Activated T-helper 1 cell treated with anti-CD3 and anti-CD28 coated beads, Interleukin-12 subunit alpha, Interleukin-12 subunit beta, Interleukin-2, Interleukin-4 antibody, amounts not matched to agents 30 ng/mL and 10 ng/mL and 1 ng/mL, durations not matched to agents 14 hours and 24 hours and 36 hours (primary cell): ENCODE results near the gene CCDC33. TPM values are rescaled to one million over a fixed set of nuclear protein-coding genes. Genes with fewer than 3 reads are reported as not detected.

Experiments used
- DNase-seq: peaks from one replicate; pipeline ENCODE4 v3.0.0; 2021; ENCODE audit warnings: low spot score
- H3K27ac Mint-ChIP-seq: one replicate; pipeline ENCODE4 v1.8.0; 2021; ENCODE audit warnings: mild to moderate bottlenecking, mixed read lengths
- H3K27me3 Mint-ChIP-seq: one replicate; pipeline ENCODE4 v1.8.0; 2022; ENCODE audit warnings: mild to moderate bottlenecking, moderate library complexity, mixed read lengths; ENCODE audit not compliant: insufficient read depth
- H3K36me3 Mint-ChIP-seq: one replicate; pipeline ENCODE4 v1.8.0; 2021; ENCODE audit warnings: low read depth, mixed read lengths
- H3K4me1 Mint-ChIP-seq: one replicate; pipeline ENCODE4 v1.8.0; 2021; ENCODE audit warnings: low read depth, mixed read lengths
- H3K4me3 Mint-ChIP-seq: one replicate; pipeline ENCODE4 v1.8.0; 2021; ENCODE audit warnings: mild to moderate bottlenecking, moderate library complexity, mixed read lengths
- H3K9me3 Mint-ChIP-seq: one replicate; pipeline ENCODE4 v1.8.0; 2021; ENCODE audit warnings: mixed read lengths
- intact Hi-C: fragments of 100-400 bp; cut with micrococcal nuclease; formaldehyde crosslinking; loops from one replicate; pipeline ENCODE4 v1.15.1; 2024
- total RNA-seq: library from RNA; stranded (reverse); gene quantifications from 2 replicates; pipeline ENCODE4 v1.2.3, GENCODE V29; 2022

The CCDC33 gene
- total RNA-seq, 1 donor from 2014 or later, result not detected

- intact Hi-C loops, result no loop called here
- Mint-ChIP-seq H3K27me3 (no peaks in the 10 kb centered on the region), H3K9me3 (no peaks in the 10 kb centered on the region), H3K4me1 (no peaks in the 10 kb centered on the region), H3K36me3 (no peaks in the 10 kb centered on the region), H3K4me3 (no peak overlapping the region), H3K27ac (no peak overlapping the region)
- DNase-seq, result no peak
These were observed 101.6 kb downstream of the CCDC33 start for GRCh38 chr15:74337607-74338211.

GRCh38 chr15:74338676-74339075 lies 102.5 kb downstream of the CCDC33 start:
- no peak overlapping the region for H3K4me3 Mint-ChIP-seq
- intact Hi-C loops, result no loop called here

GRCh38 chr15:74339371-74339770 lies 103.2 kb downstream of the CCDC33 start:
- Mint-ChIP-seq H3K4me1 (no peaks in the 10 kb centered on the region), H3K27me3 (no peaks in the 10 kb centered on the region), H3K36me3 (no peaks in the 10 kb centered on the region), H3K4me3 (no peak overlapping the region), H3K9me3 (no peaks in the 10 kb centered on the region), H3K27ac (no peak overlapping the region)
- intact Hi-C loops, result no loop called here
- DNase-seq, result no peak

More at GRCh38 chr15:74338676-74339075, 102.5 kb downstream of the CCDC33 start:
- H3K27ac Mint-ChIP-seq, result no peak overlapping the region
- no peaks in the 10 kb centered on the region for H3K9me3 Mint-ChIP-seq
- H3K4me1 Mint-ChIP-seq, result no peaks in the 10 kb centered on the region
- DNase-seq, result no peak
- H3K27me3 Mint-ChIP-seq, result no peaks in the 10 kb centered on the region
- no peaks in the 10 kb centered on the region for H3K36me3 Mint-ChIP-seq

GRCh38 chr15:74340150-74340549 lies 104.0 kb downstream of the CCDC33 start:
- intact Hi-C loops, result no loop called here
- H3K4me1 Mint-ChIP-seq, result no peaks in the 10 kb centered on the region

GRCh38 chr15:74343127-74343796 lies 107.1 kb downstream of the CCDC33 start:
- intact Hi-C loops, result no loop called here
- no peak overlapping the region for H3K27ac Mint-ChIP-seq
- no peak for DNase-seq

More at GRCh38 chr15:74340150-74340549, 104.0 kb downstream of the CCDC33 start:
- Mint-ChIP-seq H3K27ac (no peak overlapping the region), H3K36me3 (no peaks in the 10 kb centered on the region), H3K27me3 (no peaks in the 10 kb centered on the region), H3K4me3 (no peak overlapping the region), H3K9me3 (no peaks in the 10 kb centered on the region)
- no peak for DNase-seq

GRCh38 chr15:74343797-74344127 lies 107.6 kb downstream of the CCDC33 start:
- Mint-ChIP-seq H3K9me3 (no peaks in the 10 kb centered on the region), H3K27me3 (no peaks in the 10 kb centered on the region), H3K36me3 (no peaks in the 10 kb centered on the region), H3K27ac (no peak overlapping the region), H3K4me1 (no peaks in the 10 kb centered on the region), H3K4me3 (no peak overlapping the region)
- no peak for DNase-seq
- intact Hi-C loops, result no loop called here

More at GRCh38 chr15:74343127-74343796, 107.1 kb downstream of the CCDC33 start:
- no peaks in the 10 kb centered on the region for H3K27me3 Mint-ChIP-seq
- H3K4me3 Mint-ChIP-seq, result no peak overlapping the region
- no peaks in the 10 kb centered on the region for H3K36me3 Mint-ChIP-seq
- H3K9me3 Mint-ChIP-seq, result no peaks in the 10 kb centered on the region
- H3K4me1 Mint-ChIP-seq, result no peaks in the 10 kb centered on the region

GRCh38 chr15:74345051-74345450 lies 108.9 kb downstream of the CCDC33 start:
- no peaks in the 10 kb centered on the region for H3K4me1 Mint-ChIP-seq
- DNase-seq, result no peak
- intact Hi-C loops, result no loop called here

GRCh38 chr15:74347757-74348250 lies 111.7 kb downstream of the CCDC33 start:
- no peak for DNase-seq
- H3K9me3 Mint-ChIP-seq, result no peaks in the 10 kb centered on the region
- no peak overlapping the region for H3K4me3 Mint-ChIP-seq
- intact Hi-C loops, result no loop called here
- no peak overlapping the region for H3K27ac Mint-ChIP-seq
- H3K4me1 Mint-ChIP-seq, result no peaks in the 10 kb centered on the region
- peaks cover 4% of the 10 kb centered on the region for H3K27me3 Mint-ChIP-seq
- no peaks in the 10 kb centered on the region for H3K36me3 Mint-ChIP-seq

More at GRCh38 chr15:74345051-74345450, 108.9 kb downstream of the CCDC33 start:
- H3K27ac Mint-ChIP-seq, result no peak overlapping the region
- no peak overlapping the region for H3K4me3 Mint-ChIP-seq
- H3K27me3 Mint-ChIP-seq, result no peaks in the 10 kb centered on the region
- H3K9me3 Mint-ChIP-seq, result no peaks in the 10 kb centered on the region
- no peaks in the 10 kb centered on the region for H3K36me3 Mint-ChIP-seq

GRCh38 chr15:74349241-74349778 lies 113.2 kb downstream of the CCDC33 start:
- no peak for DNase-seq
- Mint-ChIP-seq H3K4me3 (no peak overlapping the region), H3K4me1 (no peaks in the 10 kb centered on the region), H3K9me3 (peaks cover 3% of the 10 kb centered on the region), H3K27ac (no peak overlapping the region), H3K36me3 (no peaks in the 10 kb centered on the region), H3K27me3 (peaks cover 7% of the 10 kb centered on the region)
- intact Hi-C loops, result no loop called here

GRCh38 chr15:74350295-74351275 lies 114.5 kb downstream of the CCDC33 start:
- Mint-ChIP-seq H3K36me3 (no peaks in the 10 kb centered on the region), H3K4me3 (no peak overlapping the region), H3K27ac (no peak overlapping the region), H3K4me1 (no peaks in the 10 kb centered on the region), H3K27me3 (peaks cover 15% of the 10 kb centered on the region), H3K9me3 (peaks cover 10% of the 10 kb centered on the region)
- no peak for DNase-seq
- intact Hi-C loops, result no loop called here

GRCh38 chr15:74351670-74352069 lies 115.5 kb downstream of the CCDC33 start:
- DNase-seq, result no peak
- intact Hi-C loops, result no loop called here
- peaks cover 13% of the 10 kb centered on the region for H3K9me3 Mint-ChIP-seq
- no peaks in the 10 kb centered on the region for H3K4me1 Mint-ChIP-seq
- peaks cover 17% of the 10 kb centered on the region for H3K27me3 Mint-ChIP-seq
- H3K4me3 Mint-ChIP-seq, result no peak overlapping the region
- no peaks in the 10 kb centered on the region for H3K36me3 Mint-ChIP-seq
- no peak overlapping the region for H3K27ac Mint-ChIP-seq

- H3K27ac Mint-ChIP-seq, result no peak overlapping the region
- no peaks in the 10 kb centered on the region for H3K36me3 Mint-ChIP-seq
- DNase-seq, result no peak
- H3K4me3 Mint-ChIP-seq, result no peak overlapping the region
- no peaks in the 10 kb centered on the region for H3K4me1 Mint-ChIP-seq
- intact Hi-C loops, result no loop called here
- H3K27me3 Mint-ChIP-seq, result peaks cover 17% of the 10 kb centered on the region
- H3K9me3 Mint-ChIP-seq, result peaks cover 13% of the 10 kb centered on the region
These were observed 116.3 kb downstream of the CCDC33 start for GRCh38 chr15:74352393-74352910.
